ENCODE data around the gene RERGL.

DNA sequence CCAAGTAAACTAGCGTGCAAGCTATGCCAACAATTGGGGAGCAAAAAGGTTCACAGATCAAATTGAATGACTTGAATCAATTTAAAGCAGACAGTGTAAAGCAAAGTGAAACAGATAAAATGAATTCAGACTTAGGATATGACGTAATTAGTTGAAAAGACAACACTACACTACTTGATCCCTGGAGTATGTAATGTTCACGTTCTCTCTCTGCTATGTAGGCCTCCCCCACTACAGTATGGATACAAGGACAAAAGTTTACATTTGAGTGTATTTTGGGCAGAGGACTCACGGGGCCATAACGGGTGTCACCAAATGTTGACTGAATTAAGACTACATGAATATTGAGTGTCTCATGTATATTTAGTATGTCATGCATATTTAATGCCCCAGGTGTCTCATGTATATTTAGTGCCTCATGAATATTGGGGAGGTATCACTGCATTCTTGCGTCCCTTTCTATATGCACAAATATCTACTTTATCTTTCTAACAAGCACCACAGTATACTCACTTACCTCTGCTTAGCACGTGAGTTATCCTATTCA is 44.5 kb downstream of the RERGL start:
- TF ChIP-seq, protein P1, sequence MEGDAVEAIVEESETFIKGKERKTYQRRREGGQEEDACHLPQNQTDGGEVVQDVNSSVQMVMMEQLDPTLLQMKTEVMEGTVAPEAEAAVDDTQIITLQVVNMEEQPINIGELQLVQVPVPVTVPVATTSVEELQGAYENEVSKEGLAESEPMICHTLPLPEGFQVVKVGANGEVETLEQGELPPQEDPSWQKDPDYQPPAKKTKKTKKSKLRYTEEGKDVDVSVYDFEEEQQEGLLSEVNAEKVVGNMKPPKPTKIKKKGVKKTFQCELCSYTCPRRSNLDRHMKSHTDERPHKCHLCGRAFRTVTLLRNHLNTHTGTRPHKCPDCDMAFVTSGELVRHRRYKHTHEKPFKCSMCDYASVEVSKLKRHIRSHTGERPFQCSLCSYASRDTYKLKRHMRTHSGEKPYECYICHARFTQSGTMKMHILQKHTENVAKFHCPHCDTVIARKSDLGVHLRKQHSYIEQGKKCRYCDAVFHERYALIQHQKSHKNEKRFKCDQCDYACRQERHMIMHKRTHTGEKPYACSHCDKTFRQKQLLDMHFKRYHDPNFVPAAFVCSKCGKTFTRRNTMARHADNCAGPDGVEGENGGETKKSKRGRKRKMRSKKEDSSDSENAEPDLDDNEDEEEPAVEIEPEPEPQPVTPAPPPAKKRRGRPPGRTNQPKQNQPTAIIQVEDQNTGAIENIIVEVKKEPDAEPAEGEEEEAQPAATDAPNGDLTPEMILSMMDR (IDR thresholded peaks at IDR 0.05): no peak
- no peak for TF ChIP-seq EP300 (IDR thresholded peaks at IDR 0.05)
- TF ChIP-seq POLR2A (IDR thresholded peaks at IDR 0.05): no peak
- TF ChIP-seq POLR2AphosphoS5 (IDR thresholded peaks at IDR 0.05): no peak
